Right ventricle myocardium superior (tissue), 1 donor: ENCODE results near the gene ZFYVE21. TPM values are rescaled to one million over a fixed set of nuclear protein-coding genes. Genes with fewer than 3 reads are reported as not detected.
A peak's percentile ranks its signal among the peaks of the same experiment; 100 is the strongest.

Experiments used
- ATAC-seq: fragments of 200-7000 bp; cut with Tn5 transposase; one replicate; pipeline ENCODE4 v1.9.1; 2020; ENCODE audit warnings: mild to moderate bottlenecking; ENCODE audit not compliant: poor library complexity
- DNase-seq: peaks from one replicate; pipeline ENCODE4 v3.0.0-alpha.2; 2020
- intact Hi-C: fragments of 100-400 bp; cut with DNase I; formaldehyde crosslinking; loops from one replicate; pipeline ENCODE4 v1.11.2; 2022
- total RNA-seq: library from RNA; stranded (reverse); fragmentation: NEBNext Ultra II Directional; extraction: Animal tissue kit (Norgen Biotek cat#: 25700); gene quantifications from one replicate; pipeline ENCODE4 v1.2.1, GENCODE V29; 2021
- donor health status: DM: no; HTN: yes; CAD: no; lungs with severe emphysema.

ZFYVE21 gene
- total RNA-seq, 1 donor from 2014 or later = 46.2 TPM

- DNase-seq (no peak), ATAC-seq (no peak)
- intact Hi-C loops = no loop called here
Measured at GRCh38 chr14:103740991-103741689, 25.5 kb downstream of the ZFYVE21 start.

- intact Hi-C loops = no loop called here
- DNase-seq (no peak), ATAC-seq (no peak)
Measured at GRCh38 chr14:103741876-103742275, 26.3 kb downstream of the ZFYVE21 start.

- intact Hi-C loops = no loop called here
- no peak for ATAC-seq
- no peak for DNase-seq
Measured at GRCh38 chr14:103742499-103743255, 27.1 kb downstream of the ZFYVE21 start.

GRCh38 chr14:103743691-103744090 lies 28.1 kb downstream of the ZFYVE21 start:
- no peak for ATAC-seq
- intact Hi-C loops = no loop called here
- DNase-seq = no peak

GRCh38 chr14:103744621-103745395 lies 29.2 kb downstream of the ZFYVE21 start:
- DNase-seq = no peak
- intact Hi-C loops = no loop called here
- no peak for ATAC-seq

- intact Hi-C loops = no loop called here
- no peak for ATAC-seq
- DNase-seq = no peak
Measured at GRCh38 chr14:103745424-103745823, 29.8 kb downstream of the ZFYVE21 start.

GRCh38 chr14:103746701-103747100 lies 31.1 kb downstream of the ZFYVE21 start:
- ATAC-seq (no peak), DNase-seq (no peak)
- intact Hi-C loops = no loop called here

GRCh38 chr14:103748534-103748857 lies 32.9 kb downstream of the ZFYVE21 start:
- intact Hi-C loops = no loop called here
- no peak for DNase-seq
- ATAC-seq = no peak

GRCh38 chr14:103749452-103749851 lies 33.8 kb downstream of the ZFYVE21 start:
- intact Hi-C loops = no loop called here
- ATAC-seq = no peak

GRCh38 chr14:103749860-103750259 lies 34.2 kb downstream of the ZFYVE21 start:
- ATAC-seq = no peak
- intact Hi-C loops = no loop called here
- DNase-seq = no peak

More at GRCh38 chr14:103749452-103749851, 33.8 kb downstream of the ZFYVE21 start:
- DNase-seq = no peak

- DNase-seq (no peak), ATAC-seq (no peak)
- intact Hi-C loops = no loop called here
Measured at GRCh38 chr14:103753774-103754173, 38.2 kb downstream of the ZFYVE21 start.

GRCh38 chr14:103755060-103755459 lies 39.5 kb downstream of the ZFYVE21 start:
- DNase-seq (no peak), ATAC-seq (no peak)
- intact Hi-C loops = no loop called here

- no peak for ATAC-seq
- intact Hi-C loops = no loop called here
Measured at GRCh38 chr14:103758059-103758776, 42.6 kb downstream of the ZFYVE21 start.

GRCh38 chr14:103762036-103762435 lies 46.4 kb downstream of the ZFYVE21 start:
- intact Hi-C loops = no loop called here
- DNase-seq (no peak), ATAC-seq (no peak)

More at GRCh38 chr14:103758059-103758776, 42.6 kb downstream of the ZFYVE21 start:
- DNase-seq = no peak

- intact Hi-C loops = no loop called here
- no peak for DNase-seq
- ATAC-seq = no peak
Measured at GRCh38 chr14:103762541-103762940, 46.9 kb downstream of the ZFYVE21 start.

GRCh38 chr14:103763730-103764488 lies 48.3 kb downstream of the ZFYVE21 start:
- intact Hi-C loops = no loop called here
- ATAC-seq (no peak), DNase-seq (no peak)

GRCh38 chr14:103765526-103765925 lies 49.9 kb downstream of the ZFYVE21 start:
- DNase-seq (no peak), ATAC-seq (no peak)
- intact Hi-C loops = no loop called here

- intact Hi-C loops = no loop called here
- DNase-seq = no peak
- ATAC-seq = peak; percentile 46
Measured at GRCh38 chr14:103767336-103767894, 51.8 kb downstream of the ZFYVE21 start.
